NCI-H460 (cell line): Measurements from ENCODE around the gene GASK1A. TPM values are rescaled to one million over a fixed set of nuclear protein-coding genes. Genes with fewer than 3 reads are reported as not detected.
"Not testable (repeated sequence)": the region's sequence is repeated elsewhere in the genome, so short reads cannot be mapped to it uniquely, and the experiment has no call there.

Experiments used
- DNase-seq: peaks from one replicate; pipeline ENCODE4 v3.0.0-alpha.2; 2016; ENCODE audit warnings: low read depth; ENCODE audit errors: extremely low read depth
- total RNA-seq: library from RNA; depleted of rRNA; stranded (reverse); fragments of >200 nt; shearing (Covaris generic); gene quantifications from 2 replicates; pipeline ENCODE4 v1.2.3, GENCODE V29; 2014

Gene GASK1A
- total RNA-seq, 1 experiment from 2014 or later, result not detected

GRCh38 chr3:43030162-43030935, 51.2 kb downstream of the GASK1A start:
- no peak for DNase-seq

GRCh38 chr3:43031485-43031884, 52.4 kb downstream of the GASK1A start:
- no peak for DNase-seq

- no peak for DNase-seq
Observed at GRCh38 chr3:43031889-43032545, 52.9 kb downstream of the GASK1A start.

GRCh38 chr3:43032646-43033628, 53.8 kb downstream of the GASK1A start:
- DNase-seq, result no peak

- no peak for DNase-seq
Observed at GRCh38 chr3:43034200-43034599, 55.1 kb downstream of the GASK1A start.

- no peak for DNase-seq
Observed at GRCh38 chr3:43034911-43035310, 55.8 kb downstream of the GASK1A start.

- no peak for DNase-seq
Observed at GRCh38 chr3:43035801-43036365, 56.8 kb downstream of the GASK1A start.

GRCh38 chr3:43036621-43037423, 57.7 kb downstream of the GASK1A start:
- DNase-seq, result no peak

GRCh38 chr3:43038010-43038409, 58.9 kb downstream of the GASK1A start:
- DNase-seq, result no peak

- DNase-seq, result no peak
Observed at GRCh38 chr3:43041517-43041916, 62.4 kb downstream of the GASK1A start.

- DNase-seq, result no peak
Observed at GRCh38 chr3:43043071-43043766, 64.1 kb downstream of the GASK1A start.

GRCh38 chr3:43043793-43044192, 64.7 kb downstream of the GASK1A start:
- no peak for DNase-seq

- not testable (repeated sequence) for DNase-seq
Observed at GRCh38 chr3:43045079-43045478, 66.0 kb downstream of the GASK1A start.

- DNase-seq, result no peak
Observed at GRCh38 chr3:43046583-43046982, 67.5 kb downstream of the GASK1A start.

GRCh38 chr3:43048470-43048869, 69.4 kb downstream of the GASK1A start:
- no peak for DNase-seq

GRCh38 chr3:43053291-43053690, 74.2 kb downstream of the GASK1A start:
- DNase-seq, result no peak

- no peak for DNase-seq
Observed at GRCh38 chr3:43054754-43055153, 75.6 kb downstream of the GASK1A start.

GRCh38 chr3:43055393-43055792, 76.3 kb downstream of the GASK1A start:
- DNase-seq, result no peak
